Uterus (tissue), 2 donors: ENCODE data around the gene FMN2.

Source experiments
- CTCF ChIP-seq, 4 experiments: fragments of 200-600 bp in 2 of 4; fragments of 450-650 bp in 2 of 4; sonication (generic) in 2 of 4; IDR thresholded peaks; one replicate each; pipeline ENCODE4 v1.5.1; 2016 to 2019; ENCODE audit warnings: antibody characterized with exemption in 4 of 4, mild to moderate bottlenecking in 2 of 4, moderate library complexity in 1 of 4
- POLR2A ChIP-seq, 2 donors: fragments of 450-650 bp; IDR thresholded peaks; one replicate each; pipeline ENCODE4 v1.6.1; 2016; ENCODE audit warnings: antibody characterized with exemption in 2 of 2, mild to moderate bottlenecking in 1 of 2, moderate library complexity in 1 of 2

GRCh38 chr1:240356568-240356967 is 264.9 kb downstream of the FMN2 start:
- no peak for TF ChIP-seq CTCF (IDR thresholded peaks at IDR 0.05)
- TF ChIP-seq POLR2A (IDR thresholded peaks at IDR 0.05), result no peak
